ENCODE results near the gene TSPAN9.

- no peak for TF ChIP-seq POLR2AphosphoS5 (IDR thresholded peaks at IDR 0.05; ENCODE audit: control insufficient read depth, insufficient read depth, low read depth, low read length)
- TF ChIP-seq TCF7L2 (IDR thresholded peaks at IDR 0.05; ENCODE audit: low read depth, low read length): no peak
- no peak for TF ChIP-seq RAD21 (CRISPR knock-in tag; conservative IDR thresholded peaks at IDR 0.05 in 1 of 2, IDR thresholded peaks at IDR 0.05 in 1 of 2)
- TF ChIP-seq POLR2AphosphoS2 (IDR thresholded peaks at IDR 0.05; ENCODE audit: low read length): no peak
- TF ChIP-seq, protein P1, sequence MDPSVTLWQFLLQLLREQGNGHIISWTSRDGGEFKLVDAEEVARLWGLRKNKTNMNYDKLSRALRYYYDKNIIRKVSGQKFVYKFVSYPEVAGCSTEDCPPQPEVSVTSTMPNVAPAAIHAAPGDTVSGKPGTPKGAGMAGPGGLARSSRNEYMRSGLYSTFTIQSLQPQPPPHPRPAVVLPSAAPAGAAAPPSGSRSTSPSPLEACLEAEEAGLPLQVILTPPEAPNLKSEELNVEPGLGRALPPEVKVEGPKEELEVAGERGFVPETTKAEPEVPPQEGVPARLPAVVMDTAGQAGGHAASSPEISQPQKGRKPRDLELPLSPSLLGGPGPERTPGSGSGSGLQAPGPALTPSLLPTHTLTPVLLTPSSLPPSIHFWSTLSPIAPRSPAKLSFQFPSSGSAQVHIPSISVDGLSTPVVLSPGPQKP (CRISPR knock-in tag; IDR thresholded peaks at IDR 0.05): no peak
- TF ChIP-seq, protein P2, sequence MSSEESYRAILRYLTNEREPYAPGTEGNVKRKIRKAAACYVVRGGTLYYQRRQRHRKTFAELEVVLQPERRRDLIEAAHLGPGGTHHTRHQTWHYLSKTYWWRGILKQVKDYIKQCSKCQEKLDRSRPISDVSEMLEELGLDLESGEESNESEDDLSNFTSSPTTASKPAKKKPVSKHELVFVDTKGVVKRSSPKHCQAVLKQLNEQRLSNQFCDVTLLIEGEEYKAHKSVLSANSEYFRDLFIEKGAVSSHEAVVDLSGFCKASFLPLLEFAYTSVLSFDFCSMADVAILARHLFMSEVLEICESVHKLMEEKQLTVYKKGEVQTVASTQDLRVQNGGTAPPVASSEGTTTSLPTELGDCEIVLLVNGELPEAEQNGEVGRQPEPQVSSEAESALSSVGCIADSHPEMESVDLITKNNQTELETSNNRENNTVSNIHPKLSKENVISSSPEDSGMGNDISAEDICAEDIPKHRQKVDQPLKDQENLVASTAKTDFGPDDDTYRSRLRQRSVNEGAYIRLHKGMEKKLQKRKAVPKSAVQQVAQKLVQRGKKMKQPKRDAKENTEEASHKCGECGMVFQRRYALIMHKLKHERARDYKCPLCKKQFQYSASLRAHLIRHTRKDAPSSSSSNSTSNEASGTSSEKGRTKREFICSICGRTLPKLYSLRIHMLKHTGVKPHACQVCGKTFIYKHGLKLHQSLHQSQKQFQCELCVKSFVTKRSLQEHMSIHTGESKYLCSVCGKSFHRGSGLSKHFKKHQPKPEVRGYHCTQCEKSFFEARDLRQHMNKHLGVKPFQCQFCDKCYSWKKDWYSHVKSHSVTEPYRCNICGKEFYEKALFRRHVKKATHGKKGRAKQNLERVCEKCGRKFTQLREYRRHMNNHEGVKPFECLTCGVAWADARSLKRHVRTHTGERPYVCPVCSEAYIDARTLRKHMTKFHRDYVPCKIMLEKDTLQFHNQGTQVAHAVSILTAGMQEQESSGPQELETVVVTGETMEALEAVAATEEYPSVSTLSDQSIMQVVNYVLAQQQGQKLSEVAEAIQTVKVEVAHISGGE (CRISPR knock-in tag; IDR thresholded peaks at IDR 0.05): no peak
- TF ChIP-seq, protein P3, sequence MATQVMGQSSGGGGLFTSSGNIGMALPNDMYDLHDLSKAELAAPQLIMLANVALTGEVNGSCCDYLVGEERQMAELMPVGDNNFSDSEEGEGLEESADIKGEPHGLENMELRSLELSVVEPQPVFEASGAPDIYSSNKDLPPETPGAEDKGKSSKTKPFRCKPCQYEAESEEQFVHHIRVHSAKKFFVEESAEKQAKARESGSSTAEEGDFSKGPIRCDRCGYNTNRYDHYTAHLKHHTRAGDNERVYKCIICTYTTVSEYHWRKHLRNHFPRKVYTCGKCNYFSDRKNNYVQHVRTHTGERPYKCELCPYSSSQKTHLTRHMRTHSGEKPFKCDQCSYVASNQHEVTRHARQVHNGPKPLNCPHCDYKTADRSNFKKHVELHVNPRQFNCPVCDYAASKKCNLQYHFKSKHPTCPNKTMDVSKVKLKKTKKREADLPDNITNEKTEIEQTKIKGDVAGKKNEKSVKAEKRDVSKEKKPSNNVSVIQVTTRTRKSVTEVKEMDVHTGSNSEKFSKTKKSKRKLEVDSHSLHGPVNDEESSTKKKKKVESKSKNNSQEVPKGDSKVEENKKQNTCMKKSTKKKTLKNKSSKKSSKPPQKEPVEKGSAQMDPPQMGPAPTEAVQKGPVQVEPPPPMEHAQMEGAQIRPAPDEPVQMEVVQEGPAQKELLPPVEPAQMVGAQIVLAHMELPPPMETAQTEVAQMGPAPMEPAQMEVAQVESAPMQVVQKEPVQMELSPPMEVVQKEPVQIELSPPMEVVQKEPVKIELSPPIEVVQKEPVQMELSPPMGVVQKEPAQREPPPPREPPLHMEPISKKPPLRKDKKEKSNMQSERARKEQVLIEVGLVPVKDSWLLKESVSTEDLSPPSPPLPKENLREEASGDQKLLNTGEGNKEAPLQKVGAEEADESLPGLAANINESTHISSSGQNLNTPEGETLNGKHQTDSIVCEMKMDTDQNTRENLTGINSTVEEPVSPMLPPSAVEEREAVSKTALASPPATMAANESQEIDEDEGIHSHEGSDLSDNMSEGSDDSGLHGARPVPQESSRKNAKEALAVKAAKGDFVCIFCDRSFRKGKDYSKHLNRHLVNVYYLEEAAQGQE (IDR thresholded peaks at IDR 0.05; ENCODE audit: borderline replicate concordance): no peak
- TF ChIP-seq, protein P3 (CRISPR knock-in tag; IDR thresholded peaks at IDR 0.05; ENCODE audit: low read depth): no peak
These were observed 172.1 kb downstream of the TSPAN9 start for GRCh38 chr12:3249081-3249800.

All from K562 (cell line).